HL-60/S4 (cell line): ENCODE measurements around the gene VWF.
"Not testable (repeated sequence)": the region's sequence is repeated elsewhere in the genome, so short reads cannot be mapped to it uniquely, and the experiment has no call there.

Source experiments
- in situ Hi-C: fragments of 300-500 bp; cut with MboI; formaldehyde crosslinking; loops from 2 replicates; pipeline ENCODE4 v1.14.3; 2022; ENCODE audit warnings: low sequenced_read_pairs

VWF gene

DNA sequence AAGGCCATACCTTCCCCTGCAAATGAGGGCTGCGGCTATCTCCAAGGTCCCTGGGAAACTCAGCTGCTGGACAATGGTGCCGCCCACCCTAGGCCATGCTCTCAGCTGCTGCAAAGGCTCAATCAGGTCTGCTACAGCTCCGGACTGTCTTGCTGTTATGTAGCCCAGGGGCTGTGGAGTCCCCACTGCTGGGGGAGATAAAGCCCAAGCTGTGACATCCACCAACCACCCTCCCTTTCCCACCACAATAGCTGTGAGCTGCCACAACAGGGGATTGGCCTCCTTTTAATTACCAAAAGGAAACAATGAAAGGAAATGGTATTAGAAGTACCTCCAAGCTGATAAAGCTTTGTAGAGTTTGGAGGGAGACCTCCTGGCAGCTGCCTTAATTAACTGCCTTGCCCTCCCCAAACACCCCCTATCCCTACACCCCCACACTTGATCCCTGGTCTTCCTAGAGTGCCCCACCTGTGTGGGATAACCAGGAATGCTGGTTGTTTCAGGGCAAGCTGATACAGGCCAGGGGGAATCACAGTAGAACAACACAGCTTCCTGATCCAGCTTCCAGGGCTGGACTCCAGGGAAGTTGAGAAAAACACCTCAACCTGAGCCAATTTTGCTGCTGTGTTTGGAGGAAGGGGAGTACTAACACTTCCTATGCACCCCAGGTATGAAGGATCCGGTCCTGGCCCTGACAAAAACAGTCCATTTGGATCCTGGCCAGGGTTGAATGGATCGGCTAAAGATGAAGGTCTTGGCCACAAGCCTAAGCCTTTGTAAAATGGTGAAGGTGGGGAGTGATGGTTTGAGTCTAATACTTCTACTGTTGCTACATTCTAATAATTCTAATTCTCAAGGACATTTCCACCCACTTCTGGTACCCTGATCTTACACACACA is at the start of gene VWF:
Gene VWF, minus strand, starts transcription at position 260 of the 899 bp plus-strand sequence. CDS start 1,474 bp downstream, outside the sequence.
- in situ Hi-C loops, result no loop called here

DNA sequence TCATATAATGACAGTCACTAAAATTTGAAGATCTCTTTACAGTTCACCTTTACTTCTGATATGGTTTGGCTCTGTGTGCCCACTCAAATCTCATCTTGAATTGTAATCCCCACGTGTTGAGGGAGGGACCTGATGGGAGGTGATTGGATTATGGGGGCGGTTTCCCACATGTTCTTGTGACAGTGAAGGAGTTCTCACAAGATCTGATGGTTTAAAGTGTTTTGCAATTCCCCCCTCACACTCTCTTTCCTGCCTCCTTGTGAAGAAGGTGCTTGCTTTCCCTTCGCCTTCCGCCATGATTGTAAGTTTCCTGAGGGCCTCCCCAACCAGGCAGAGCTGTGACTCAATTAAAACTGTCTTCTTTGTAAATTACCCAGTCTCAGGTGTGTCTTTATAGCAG is 48.4 kb upstream of the VWF start:
- in situ Hi-C loops, result no loop called here

DNA sequence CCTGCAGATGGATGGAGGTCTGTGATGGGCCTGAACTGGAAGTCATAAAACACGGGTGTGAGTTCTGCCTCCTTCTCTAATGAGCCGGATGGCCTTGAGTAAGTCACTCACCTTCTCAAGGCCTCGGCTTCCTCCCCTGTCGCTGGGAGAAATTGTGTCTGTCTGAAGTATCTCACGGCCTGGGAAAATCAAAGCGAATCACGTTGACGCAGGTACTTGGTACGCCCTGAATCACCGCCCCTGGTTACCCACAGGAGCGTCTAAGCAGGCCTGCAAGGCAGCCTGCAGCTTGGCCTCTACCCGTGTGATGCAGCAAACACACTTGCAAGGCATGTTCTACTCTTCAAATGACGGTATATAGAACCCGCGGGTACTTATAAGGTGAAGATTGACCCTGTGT is 47.6 kb upstream of the VWF start:
- in situ Hi-C loops, result no loop called here

DNA sequence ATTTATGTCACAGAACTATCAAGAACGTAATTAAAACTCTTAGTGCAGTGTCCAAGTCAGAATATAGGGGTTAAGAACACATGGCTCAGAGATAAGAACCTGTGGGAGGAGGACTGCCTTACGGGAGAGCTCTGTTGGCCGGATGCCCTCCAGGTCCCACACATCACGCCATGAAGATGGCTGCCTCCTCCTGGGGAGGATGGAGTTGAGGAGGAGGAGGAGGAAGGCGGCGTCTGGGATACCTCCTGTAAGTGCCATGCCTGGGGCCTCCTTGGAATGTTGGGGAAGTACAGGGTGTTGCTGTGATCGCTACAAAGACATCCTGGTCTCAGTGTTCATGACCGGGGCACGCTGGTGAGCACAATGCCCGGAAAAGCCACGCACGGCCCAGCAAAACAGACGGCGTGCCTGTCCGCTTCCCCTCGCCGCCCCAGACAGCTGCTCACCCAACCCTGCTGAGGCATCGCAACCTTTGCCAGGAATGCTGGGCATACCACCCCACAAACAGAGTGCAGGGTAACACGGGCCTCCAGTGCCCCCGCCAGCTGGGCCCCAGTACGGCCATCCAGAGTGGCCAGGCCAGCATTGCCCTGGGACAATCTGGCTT is 47.0 kb upstream of the VWF start:
- in situ Hi-C loops, result no loop called here

DNA sequence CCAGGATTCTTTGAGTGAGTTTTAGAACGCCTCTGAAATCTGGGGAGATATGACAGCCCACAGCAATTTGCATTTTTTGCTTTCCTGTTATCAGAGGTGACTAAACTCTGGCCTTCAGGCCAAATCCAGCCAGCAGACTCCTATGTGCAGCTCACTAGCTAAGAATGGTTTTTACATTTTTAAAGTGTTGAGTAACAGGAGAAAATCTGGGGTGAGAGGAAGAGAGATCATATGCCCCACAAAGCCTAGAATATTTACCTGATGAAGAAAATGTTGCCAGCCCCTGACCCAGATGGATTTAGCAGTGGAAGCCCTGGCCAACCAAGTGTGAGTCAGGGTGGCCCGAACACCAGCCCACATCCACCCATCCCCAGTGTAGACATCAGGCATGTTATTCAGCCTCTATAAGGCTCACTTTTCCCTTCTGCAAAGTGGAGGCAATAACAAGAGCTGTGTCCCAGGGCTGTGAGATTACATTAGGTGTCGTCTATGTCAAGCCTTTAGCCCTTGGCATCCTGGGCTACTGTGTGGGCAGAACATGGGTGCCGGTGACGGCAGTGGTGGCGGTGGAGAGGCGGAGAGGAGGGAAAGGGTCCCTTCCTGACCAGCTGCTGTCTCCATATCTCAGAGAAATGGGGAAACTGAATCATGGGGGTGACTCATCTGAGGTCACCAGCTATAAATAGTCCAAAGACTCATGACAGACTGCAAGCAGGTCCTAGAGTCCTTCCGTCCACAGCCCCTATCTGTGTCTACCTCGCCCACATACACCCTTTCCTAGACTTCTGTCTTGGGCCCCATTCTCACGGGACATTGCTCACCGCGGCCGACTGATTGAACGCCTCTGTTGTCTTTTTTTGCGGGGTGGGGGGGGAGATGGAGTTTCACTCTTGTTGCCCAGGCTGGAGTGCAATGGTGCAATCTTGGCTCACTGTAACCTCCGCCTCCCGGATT is 43.1 kb upstream of the VWF start:
- in situ Hi-C loops, result no loop called here

DNA sequence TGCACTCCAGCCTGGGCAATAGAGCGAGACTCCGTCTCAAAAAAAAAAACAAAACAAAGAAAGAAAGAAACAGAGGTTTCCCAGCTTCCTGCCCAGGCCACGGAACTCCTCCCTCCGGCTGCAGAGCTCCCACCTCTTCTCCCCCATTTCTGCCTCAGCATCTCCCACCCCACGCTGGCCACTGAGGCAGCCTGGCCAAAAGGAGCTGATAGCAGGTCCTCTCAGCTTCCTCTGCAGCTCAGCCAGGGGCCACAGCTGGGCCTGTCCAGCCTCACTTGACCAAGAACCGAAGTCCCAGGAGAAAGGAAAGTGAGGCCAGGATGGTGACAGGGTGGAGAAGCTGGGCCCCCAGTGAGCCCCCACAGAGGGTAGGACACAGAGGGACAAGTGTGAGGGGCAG is 42.3 kb upstream of the VWF start:
- in situ Hi-C loops, result no loop called here

DNA sequence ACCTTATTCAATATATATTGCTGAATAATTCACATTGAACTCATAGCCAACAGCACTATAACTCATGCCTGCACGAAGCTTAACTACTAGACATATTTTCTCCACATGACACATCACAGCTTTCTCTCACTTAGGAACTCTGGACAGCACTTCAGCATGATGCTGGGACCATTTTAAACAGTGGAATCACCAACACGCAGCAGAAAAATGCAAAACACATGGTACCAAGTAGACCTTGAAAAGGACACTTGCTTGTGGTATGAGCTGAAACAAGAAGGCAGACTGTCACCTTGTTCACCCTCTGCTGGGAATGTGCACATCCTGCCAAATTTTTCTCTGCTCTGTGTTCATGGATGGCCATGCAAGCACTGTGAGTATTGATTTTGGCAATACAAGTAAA is 40.9 kb upstream of the VWF start:
- in situ Hi-C loops, result no loop called here

DNA sequence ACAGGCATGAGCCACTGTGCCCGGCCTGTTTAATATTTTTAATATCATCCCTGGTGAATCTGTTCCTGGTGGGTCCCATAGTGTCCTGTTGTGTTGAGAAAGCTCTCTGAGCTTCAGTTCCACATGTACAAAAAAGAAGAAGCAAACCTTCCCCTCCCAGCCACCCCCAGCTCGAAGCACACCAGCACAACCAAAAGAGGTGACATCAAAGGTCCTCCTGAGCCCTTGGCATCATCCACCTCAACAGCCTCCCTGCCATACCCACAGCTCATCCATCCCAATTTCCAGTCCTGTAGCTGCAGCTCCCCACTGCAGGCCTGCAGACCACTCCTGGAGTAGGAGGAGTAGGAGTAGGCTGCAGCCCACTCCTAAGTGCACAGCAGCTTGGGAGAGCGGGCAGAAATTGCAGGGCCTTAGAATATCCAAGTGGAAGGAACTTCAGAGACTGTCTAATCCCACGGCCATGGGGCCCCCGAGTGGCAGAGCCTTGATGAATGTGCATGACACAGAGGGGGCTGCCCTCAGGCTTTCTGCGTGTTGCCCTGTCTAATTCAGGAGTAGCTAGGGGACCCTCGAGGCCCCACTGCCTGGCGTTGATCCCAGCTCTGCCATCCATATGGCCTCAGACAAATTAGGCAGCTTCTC is 39.1 kb upstream of the VWF start:
- in situ Hi-C loops, result no loop called here

DNA sequence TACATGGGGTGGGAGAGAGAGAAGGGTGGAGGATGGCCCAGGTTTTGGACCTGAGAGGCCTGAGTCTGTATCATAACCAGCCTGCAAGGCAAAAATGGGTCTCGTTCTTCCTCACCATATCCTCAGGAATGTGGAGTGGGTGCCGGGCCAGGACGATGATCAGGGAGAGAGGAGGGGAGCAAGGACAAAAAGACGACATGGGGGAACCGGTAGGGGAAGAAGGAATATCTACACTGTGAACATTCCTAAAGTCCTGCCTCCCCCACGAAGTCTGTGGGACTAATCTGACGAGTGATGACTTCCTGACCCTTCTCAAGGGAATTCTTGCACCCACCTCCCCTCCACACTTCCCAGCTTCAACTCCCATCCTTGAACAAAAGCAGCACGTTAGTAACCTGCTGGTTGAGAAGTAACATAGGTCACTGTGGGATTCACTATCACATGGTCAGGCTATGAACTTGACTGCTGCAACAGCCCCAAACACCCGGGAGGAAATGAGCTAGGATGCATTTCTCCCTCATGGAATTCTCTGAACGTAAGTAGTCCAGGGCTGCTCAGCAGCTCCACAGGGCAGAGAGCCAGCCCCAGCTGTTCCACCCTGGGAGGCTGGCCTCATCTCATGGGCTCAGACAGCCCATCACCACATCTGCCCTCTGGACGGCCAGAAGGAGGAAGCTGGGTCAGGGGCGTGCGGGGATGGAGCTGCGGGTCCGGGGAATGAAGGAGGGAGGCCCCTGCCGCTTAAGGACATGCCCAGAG is 36.8 kb upstream of the VWF start:
- in situ Hi-C loops, result no loop called here

DNA sequence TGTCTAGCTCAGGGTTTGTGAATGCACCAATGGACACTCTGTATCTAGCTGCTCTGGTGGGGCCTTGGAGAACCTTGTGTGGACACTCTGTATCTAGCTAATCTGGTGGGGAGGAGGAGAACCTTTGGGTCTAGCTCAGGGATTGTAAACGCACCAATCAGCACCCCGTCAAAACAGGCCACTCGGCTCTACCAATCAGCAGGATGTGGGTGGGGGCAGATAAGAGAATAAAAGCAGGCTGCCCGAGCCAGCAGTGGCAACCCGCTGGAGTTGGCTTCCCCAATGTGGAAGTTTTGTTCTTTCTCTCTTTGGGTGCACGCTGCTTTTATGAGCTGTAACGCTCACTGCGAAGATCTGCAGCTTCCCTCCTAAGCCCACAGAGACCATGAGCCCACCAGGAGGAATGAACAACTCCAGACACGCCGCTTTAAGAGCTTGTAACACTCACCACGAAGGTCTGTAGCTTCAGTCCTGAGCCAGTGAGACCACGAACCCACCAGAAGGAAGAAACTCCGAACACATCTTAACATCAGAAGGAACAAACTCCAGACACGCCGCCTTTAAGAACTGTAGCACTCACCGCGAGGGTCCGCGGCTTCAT is 35.7 kb upstream of the VWF start:
- in situ Hi-C loops, result not testable (repeated sequence)

DNA sequence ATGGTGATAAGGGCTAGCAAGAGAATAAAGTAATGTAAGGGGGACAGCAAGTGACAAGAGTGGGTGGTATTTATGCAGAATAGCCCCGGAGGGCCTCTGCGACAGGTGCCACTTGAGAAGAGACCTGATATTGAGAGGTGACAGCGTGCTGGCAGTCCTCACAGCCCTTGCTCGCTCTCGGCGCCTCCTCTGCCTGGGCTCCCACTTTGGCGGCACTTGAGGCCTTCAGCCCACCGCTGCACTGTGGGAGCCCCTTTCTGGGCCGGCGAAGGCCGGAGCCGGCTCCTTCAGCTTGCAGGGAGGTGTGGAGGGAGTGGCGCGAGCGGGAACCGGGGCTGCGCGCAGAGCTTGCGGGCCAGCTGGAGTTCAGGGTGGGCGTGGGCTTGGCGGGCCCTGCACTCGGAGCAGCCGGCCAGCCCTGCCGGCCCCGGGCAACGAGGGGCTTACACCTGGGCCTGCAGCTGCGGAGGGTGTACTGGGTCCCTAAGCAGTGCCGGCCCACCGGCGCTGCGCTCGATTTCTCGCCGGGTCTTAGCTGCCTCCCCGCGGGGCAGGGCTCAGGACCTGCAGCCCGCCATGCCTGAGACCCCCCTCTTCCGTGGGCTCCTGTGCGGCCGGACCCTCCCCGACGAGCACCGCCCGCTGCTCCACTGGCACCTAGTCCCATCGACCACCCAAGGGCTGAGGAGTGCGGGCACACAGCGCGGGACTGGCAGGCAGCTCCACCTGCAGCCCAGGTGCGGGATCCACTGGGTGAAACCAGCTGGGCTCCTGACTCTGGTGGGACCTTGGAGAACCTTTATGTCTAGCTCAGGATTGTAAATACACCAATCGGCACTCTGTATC is 34.9 kb upstream of the VWF start:
- in situ Hi-C loops, result not testable (repeated sequence)

DNA sequence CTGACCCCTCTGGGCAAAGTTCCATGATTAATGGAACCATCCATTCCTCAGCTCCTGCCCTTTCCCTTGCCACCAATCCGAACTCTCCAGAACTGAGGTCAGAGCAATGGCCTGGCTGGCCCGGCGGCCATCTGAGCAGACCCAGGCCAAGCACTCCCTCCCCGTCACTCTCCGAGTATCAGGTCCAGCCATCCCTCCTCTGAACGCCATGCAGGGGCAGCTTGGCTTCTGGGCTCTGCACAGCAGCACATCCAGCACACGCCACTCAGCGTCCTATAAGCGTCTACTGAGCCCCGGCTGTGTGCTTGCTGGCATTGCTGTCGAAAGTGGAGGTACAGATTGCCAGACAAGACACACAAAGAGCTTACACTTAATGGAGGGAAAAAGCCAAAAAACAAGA is 34.3 kb upstream of the VWF start:
- in situ Hi-C loops, result no loop called here

DNA sequence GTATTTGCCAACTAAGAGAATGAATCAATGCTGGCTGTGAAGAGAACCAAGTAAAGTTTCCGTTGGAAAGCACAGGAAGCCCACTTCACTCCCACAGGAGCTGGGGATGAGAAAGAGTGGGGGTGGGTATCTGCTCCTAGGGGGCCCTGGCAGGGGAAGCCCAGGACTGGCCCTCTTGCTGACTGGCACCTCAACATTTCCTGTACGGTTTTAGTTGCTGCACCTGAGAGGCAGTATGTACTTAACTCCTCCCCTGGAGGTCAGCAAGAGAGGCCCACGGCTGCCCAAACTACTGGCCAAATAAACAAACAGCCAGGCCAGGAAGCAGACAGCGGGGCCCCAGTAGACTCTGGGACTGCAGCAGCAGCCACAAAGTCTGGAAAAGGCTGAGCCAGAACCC is 33.8 kb upstream of the VWF start:
- in situ Hi-C loops, result no loop called here

DNA sequence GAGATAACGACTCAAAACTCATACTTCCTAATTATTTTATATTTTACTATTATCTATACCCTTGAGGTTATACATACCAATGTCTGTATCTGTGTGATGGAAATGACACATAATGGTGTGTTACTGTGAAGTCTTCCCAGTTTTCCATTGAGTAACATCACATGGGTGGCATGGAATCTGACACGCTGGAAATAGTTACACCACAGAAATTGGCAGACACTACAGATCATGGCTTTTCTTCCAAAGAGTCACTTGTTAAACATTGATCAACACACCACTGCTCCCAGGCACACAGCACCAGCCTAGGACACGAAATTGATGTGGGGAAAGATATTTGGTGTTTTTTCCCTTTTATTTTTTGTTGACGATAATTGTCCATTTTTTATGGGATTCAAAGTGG is 33.0 kb upstream of the VWF start:
- in situ Hi-C loops, result no loop called here

DNA sequence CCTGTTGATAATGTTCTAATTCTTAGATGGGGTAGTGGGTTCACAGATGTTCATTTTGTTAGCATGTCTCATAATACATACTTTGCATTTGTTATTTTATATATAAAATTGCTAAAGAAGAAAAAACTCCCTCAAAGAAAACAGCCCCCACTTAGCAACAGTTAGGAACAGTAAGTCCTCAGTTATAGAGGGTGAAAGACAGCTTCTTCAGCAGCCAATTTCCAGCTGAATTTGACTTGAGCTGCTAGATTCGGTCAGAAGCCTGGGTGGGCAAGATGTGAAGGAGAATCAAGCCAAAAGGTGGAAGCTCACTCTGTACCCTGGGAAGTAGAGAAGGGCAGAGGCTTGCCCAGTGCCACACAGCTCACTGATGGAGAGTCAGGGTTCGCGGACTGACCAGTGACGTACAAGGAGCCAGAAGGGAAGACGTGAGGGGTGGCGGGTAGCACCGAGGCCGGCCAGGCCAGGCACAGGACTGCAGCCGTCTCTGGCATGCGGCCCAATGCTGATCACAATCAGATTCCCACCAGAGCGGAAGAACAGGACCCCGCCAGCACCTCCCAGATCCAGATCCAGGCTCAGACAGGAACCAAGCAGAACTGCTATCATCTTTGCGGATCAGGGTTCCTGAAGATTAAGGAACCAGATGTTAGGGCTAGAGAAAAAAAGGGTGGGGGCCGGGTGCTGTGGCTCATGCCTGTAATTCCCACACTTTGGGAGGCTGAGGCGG is 30.4 kb upstream of the VWF start:
- in situ Hi-C loops, result no loop called here

DNA sequence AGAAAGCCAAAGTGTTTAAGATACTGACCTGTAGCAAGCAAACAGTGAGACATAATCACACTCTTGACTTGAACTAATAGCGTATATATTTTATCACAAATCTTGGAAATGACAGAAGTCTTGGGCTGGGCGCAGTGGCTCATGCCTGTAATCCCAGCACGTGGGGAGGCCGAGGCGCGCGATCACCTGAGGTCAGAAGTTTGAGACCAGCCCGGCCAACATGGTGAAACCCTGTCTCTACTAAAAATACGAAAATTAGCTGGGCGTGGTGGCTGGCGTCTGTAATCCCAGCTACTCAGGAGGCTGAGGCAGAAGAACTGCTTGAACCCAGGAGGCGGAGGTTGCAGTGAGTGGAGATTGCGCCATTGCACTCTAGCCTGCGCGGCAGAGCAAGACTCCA is 24.3 kb upstream of the VWF start:
- in situ Hi-C loops, result not testable (repeated sequence)

DNA sequence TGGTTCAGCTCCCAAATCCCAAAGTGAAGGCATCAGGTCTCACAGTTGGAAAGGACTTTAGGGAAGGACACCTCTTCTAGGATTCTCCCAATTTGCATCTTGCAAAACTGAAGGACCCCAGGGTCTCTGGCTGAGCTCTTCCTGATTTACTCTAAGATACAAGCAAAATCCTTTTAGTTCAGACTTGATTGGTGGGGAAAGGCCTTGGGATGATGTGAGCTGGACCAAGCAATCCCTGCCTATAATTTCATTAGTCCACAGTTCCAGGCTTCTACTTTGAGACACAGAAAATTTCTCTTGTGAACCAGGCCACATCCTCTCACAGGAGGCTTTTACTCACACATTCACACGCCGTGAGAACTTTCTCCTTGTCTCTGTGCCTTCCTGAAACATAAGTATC is 23.6 kb upstream of the VWF start:
- in situ Hi-C loops, result no loop called here

DNA sequence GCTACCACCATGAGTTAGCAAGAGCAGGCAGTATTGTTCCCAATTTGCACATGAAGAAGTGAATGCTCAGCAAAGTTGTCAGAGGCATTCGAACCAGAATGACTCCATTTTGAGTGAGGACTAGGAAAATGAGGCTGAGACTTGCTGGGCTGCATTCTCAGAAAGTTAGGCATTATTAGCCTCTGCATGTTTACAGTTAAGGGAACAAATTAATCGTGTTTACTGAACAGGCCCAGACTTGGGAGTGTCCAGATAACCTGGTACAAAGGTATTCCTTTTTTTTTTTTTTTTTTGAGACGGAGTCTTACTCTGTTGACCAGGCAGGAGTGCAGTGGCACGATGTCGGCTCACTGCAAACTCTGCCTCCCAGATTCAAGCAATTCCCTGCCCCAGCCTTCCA is 22.5 kb upstream of the VWF start:
- in situ Hi-C loops, result no loop called here
